DND-41 (cell line): Measurements from ENCODE around the gene NUP188.
A peak's percentile ranks its signal among the peaks of the same experiment; 100 is the strongest.

ENCODE experiments used
- ATAC-seq: fragments of 200-7000 bp; cut with Tn5 transposase; 3 replicates; pipeline ENCODE4 v1.9.1; 2021; ENCODE audit warnings: low read depth; ENCODE audit not compliant: insufficient read depth
- DNase-seq: peaks from one replicate; pipeline ENCODE4 v3.0.0-alpha.2; 2020
- H2AFZ ChIP-seq: 2 replicates; pipeline ENCODE4 v1.6.0; 2012; ENCODE audit warnings: low read depth, low read length
- H3K27ac ChIP-seq: 2 replicates; pipeline ENCODE4 v1.5.1; 2012; ENCODE audit warnings: low read length, inconsistent platforms
- H3K27me3 ChIP-seq: fragments of 200-600 bp; sonication (generic); 2 replicates; pipeline ENCODE4 v1.6.0; 2012; ENCODE audit warnings: low read length, mild to moderate bottlenecking, inconsistent platforms; ENCODE audit not compliant: insufficient read depth, poor library complexity
- H3K36me3 ChIP-seq: 2 replicates; pipeline ENCODE4 v1.5.1; 2012; ENCODE audit warnings: low read length, inconsistent platforms; ENCODE audit not compliant: insufficient read depth
- H3K4me1 ChIP-seq: 2 replicates; pipeline ENCODE4 v1.5.1; 2012; ENCODE audit warnings: mild to moderate bottlenecking, low read length; ENCODE audit not compliant: insufficient read depth
- H3K4me2 ChIP-seq: 2 replicates; pipeline ENCODE4 v1.6.0; 2012; ENCODE audit warnings: mild to moderate bottlenecking, moderate library complexity, low read length, inconsistent platforms; ENCODE audit not compliant: insufficient read depth
- H3K4me3 ChIP-seq, 2 experiments: fragments of 200-600 bp in 1 of 2; shearing (Covaris generic) in 1 of 2; 2 replicates each; pipeline ENCODE4 v1.5.1; 2012 to 2016; ENCODE audit warnings: inconsistent platforms in 2 of 2, low read length in 2 of 2, mild to moderate bottlenecking in 2 of 2, low read depth in 1 of 2, moderate library complexity in 1 of 2
- H3K79me2 ChIP-seq: 2 replicates; pipeline ENCODE4 v1.6.0; 2012; ENCODE audit warnings: low read length, inconsistent platforms; ENCODE audit not compliant: insufficient read depth
- H3K9ac ChIP-seq: 2 replicates; pipeline ENCODE4 v1.6.0; 2012; ENCODE audit warnings: low read depth, mild to moderate bottlenecking, inconsistent platforms, low read length, moderate library complexity
- H3K9me3 ChIP-seq: 2 replicates; pipeline ENCODE4 v1.5.1; 2012; ENCODE audit warnings: low read length, moderate library complexity, mild to moderate bottlenecking, inconsistent platforms; ENCODE audit not compliant: insufficient read depth, severe bottlenecking
- H4K20me1 ChIP-seq: 2 replicates; pipeline ENCODE4 v1.6.0; 2012; ENCODE audit warnings: low read length; ENCODE audit not compliant: insufficient read depth
- EZH2 ChIP-seq: IDR thresholded peaks from 3 replicates; pipeline ENCODE4 v1.6.1; 2012; ENCODE audit warnings: borderline replicate concordance, low read depth, mild to moderate bottlenecking, moderate library complexity, low read length, inconsistent platforms; ENCODE audit not compliant: severe bottlenecking
- TF ChIP-seq, protein P1 (sequence below): IDR thresholded peaks from 2 replicates; pipeline ENCODE4 v1.5.1; 2012; ENCODE audit warnings: borderline replicate concordance, low read length, moderate library complexity, mild to moderate bottlenecking; ENCODE audit not compliant: poor library complexity, severe bottlenecking; ENCODE audit errors: extremely low read depth

NUP188 gene

DNA sequence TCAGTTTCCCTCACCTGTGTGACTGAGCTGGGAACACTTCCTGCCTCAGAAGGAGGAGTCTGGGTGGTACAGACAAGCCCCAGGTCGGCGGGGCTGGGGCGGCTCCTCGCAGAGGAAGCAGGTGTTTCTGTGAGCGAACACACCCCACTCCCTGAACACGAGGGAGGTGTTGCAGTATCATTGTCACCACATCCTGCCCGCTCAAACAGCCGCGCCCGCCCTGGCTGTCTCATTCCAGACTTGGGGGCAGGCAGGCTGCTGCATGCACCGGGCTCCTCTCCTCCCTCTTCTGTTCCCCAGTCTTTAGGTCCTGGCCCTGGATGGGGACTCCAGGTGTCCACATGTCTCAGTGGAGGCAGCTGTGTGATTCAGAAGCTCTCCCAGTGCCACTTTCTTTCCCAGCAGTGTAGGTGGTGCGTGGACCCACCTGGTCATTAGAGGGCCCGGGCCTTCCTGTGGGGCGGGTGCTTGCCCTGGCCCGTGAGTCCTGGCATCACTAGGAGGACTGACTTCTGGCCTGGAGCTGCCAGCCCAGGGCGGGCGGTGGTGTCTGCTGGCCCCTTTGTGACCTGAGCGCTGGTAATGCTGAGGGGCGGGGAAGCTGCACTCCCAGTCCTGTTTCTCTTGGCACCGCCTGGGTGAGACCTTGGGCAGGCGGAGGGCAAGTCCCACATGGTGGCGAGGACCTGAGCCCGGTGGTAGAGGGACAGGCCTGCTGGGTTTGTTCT is 45.0 kb upstream of the NUP188 start:
- H4K20me1 ChIP-seq: peaks cover 4% of the 10 kb centered on the region
- H3K4me2 ChIP-seq: no peak overlapping the region
- no peak overlapping the region for H2AFZ ChIP-seq

DNA sequence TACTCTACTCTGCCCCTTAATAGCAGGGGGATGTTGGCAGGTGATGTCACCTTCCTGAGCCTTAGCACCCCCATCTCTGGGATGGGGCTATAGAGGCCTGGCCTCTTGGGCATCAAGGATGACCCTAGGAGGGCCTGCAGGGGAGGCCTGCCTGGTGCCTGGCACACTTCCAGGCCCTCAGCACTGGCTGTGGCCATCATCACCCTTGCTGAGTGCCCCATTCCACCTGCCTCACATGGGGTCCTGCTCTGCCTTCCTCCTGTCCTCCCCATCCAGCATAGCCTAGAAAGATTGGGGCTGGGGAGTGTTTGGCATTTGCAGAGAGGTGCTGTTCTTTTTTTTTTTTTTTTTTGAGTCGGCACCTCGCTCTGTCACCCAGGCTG is 44.4 kb upstream of the NUP188 start:
- no peak for ATAC-seq
- Histone ChIP-seq H3K27me3 (no peaks in the 10 kb centered on the region), H4K20me1 (peaks cover 4% of the 10 kb centered on the region)

More for the DNA sequence above, 45.0 kb upstream of the NUP188 start:
- 0 out of 2 replicates have a peak, but pooled peaks cover 3% of the 10 kb centered on the region for H3K79me2 ChIP-seq
- DNase-seq: peak; percentile 82
- H3K27ac ChIP-seq: peak overlapping the region; percentile 44
- peaks cover 16% of the 10 kb centered on the region for H3K36me3 ChIP-seq
- peak; percentile 96 for ATAC-seq
- no peak overlapping the region for H3K4me3 ChIP-seq
- no peak overlapping the region; the same call in 1 of the 2 replicates for H3K9ac ChIP-seq
- H3K4me1 ChIP-seq: peaks cover 10% of the 10 kb centered on the region
- no peaks in the 10 kb centered on the region for H3K9me3 ChIP-seq
- TF ChIP-seq, protein P1, sequence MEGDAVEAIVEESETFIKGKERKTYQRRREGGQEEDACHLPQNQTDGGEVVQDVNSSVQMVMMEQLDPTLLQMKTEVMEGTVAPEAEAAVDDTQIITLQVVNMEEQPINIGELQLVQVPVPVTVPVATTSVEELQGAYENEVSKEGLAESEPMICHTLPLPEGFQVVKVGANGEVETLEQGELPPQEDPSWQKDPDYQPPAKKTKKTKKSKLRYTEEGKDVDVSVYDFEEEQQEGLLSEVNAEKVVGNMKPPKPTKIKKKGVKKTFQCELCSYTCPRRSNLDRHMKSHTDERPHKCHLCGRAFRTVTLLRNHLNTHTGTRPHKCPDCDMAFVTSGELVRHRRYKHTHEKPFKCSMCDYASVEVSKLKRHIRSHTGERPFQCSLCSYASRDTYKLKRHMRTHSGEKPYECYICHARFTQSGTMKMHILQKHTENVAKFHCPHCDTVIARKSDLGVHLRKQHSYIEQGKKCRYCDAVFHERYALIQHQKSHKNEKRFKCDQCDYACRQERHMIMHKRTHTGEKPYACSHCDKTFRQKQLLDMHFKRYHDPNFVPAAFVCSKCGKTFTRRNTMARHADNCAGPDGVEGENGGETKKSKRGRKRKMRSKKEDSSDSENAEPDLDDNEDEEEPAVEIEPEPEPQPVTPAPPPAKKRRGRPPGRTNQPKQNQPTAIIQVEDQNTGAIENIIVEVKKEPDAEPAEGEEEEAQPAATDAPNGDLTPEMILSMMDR: no peak
- TF ChIP-seq EZH2: no peak
- H3K27me3 ChIP-seq: no peaks in the 10 kb centered on the region

DNA sequence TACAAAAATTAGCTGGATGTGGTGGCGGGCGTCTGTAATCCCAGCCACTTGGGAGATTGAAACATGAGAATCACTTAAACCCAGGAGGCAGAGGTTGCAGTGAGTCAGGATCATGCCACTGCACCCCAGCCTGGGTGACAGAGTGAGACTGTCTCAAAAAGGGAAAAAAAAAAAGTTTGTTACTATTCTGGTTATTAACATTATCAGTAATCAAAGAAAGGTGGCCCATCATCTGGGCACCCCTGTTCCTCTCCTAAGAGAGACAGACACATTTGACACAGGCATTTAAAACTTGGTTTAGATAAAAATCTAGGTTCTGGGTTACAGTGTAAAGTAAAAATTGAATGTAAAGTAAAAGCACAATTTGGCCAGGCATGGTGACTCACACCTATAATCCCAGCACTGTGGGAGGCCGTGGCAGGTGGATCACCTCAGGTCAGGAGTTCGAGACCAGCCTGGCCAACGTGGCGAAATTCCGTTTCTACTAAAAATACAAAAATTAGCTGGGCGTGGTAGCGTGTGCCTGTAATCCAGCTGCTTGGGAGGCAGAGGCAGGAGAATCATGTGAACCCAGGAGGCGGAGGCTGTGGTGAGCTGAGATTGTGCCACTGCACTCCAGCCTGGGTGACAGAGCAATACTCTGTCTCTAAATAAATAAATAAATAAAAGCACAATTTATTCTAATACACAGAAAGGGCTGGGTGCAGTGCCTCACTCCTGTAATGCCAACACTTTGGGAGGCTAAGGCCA is 43.5 kb upstream of the NUP188 start:
- 0 out of 2 replicates have a peak, but pooled peaks cover 3% of the 10 kb centered on the region for H3K79me2 ChIP-seq

More for the DNA sequence above, 44.4 kb upstream of the NUP188 start:
- no peak overlapping the region for H3K9ac ChIP-seq
- H3K4me1 ChIP-seq: peaks cover 10% of the 10 kb centered on the region
- H3K4me2 ChIP-seq: no peak overlapping the region
- TF ChIP-seq EZH2: no peak
- TF ChIP-seq, protein P1: no peak
- no peak overlapping the region for H3K4me3 ChIP-seq
- H3K36me3 ChIP-seq: peaks cover 22% of the 10 kb centered on the region
- H3K79me2 ChIP-seq: 0 out of 2 replicates have a peak, but pooled peaks cover 3% of the 10 kb centered on the region
- H3K27ac ChIP-seq: peak overlapping the region; percentile 44
- DNase-seq: no peak
- H3K9me3 ChIP-seq: no peaks in the 10 kb centered on the region
- H2AFZ ChIP-seq: no peak overlapping the region

More for the DNA sequence above, 43.5 kb upstream of the NUP188 start:
- H4K20me1 ChIP-seq: peaks cover 4% of the 10 kb centered on the region
- ATAC-seq: no peak
- no peak overlapping the region for H2AFZ ChIP-seq
- no peak for DNase-seq
- H3K4me1 ChIP-seq: peaks cover 10% of the 10 kb centered on the region
- no peaks in the 10 kb centered on the region for H3K9me3 ChIP-seq
- H3K4me2 ChIP-seq: no peak overlapping the region
- no peak overlapping the region for H3K9ac ChIP-seq
- H3K27ac ChIP-seq: no peak overlapping the region
- no peaks in the 10 kb centered on the region for H3K27me3 ChIP-seq
- no peak overlapping the region for H3K4me3 ChIP-seq
- H3K36me3 ChIP-seq: peaks cover 28% of the 10 kb centered on the region
- TF ChIP-seq, protein P1: no peak
